Activated CD8-positive, alpha-beta memory T cell treated with anti-CD3 and anti-CD28 coated beads, Interleukin-2, amount 50 U/mL, for 48 hours (primary cell): Measurements from ENCODE around the gene ADGRG1.
"Not testable (repeated sequence)": the region's sequence is repeated elsewhere in the genome, so short reads cannot be mapped to it uniquely, and the experiment has no call there.

Experiments used
- DNase-seq: peaks from one replicate; pipeline ENCODE4 v3.0.0-alpha.2; 2020

ADGRG1 gene

DNA sequence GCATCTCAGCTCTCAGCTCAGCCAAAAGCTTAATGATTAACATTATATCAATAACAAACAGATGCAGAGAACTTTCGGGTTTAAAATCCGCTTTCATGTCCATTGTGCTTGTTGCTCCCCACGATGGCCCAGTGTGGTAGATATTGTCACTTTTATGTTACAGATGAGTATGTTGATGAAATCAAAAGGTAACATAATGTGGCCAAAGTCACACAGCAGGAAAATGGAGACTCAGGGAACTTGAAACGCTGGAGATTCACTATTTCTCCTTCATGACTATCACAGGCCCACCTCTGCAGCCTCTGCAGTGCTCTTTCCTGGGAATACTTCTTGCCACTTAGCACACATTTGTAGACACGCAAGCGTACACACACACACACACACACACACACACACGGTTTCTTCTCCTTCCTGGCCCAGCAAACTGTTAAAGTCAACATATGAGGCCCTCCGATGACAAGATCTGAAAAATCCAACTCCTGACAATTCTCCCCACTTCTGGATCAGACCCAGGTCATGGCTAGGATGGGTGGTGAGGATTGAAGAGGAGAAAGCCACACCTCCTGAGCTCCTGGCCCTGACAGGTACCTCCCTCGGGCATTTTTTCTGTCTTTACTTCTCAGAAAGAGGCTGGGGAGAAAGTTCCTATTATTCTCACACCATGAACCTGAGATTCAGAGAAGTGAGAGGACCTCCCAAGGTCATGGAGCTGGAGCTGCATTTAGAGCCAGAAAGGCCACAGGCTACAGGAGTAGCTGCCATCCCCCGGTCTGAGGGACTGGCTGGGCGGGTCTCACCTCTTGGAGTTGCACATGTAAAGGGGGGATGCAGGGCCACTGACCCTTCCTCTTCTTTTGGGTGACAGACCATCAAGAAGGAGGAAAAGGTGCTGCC is 75.8 kb downstream of the ADGRG1 start:
- no peak for DNase-seq

GRCh38 chr16:57704905-57705852 is 76.7 kb downstream of the ADGRG1 start:
- no peak for DNase-seq

DNA sequence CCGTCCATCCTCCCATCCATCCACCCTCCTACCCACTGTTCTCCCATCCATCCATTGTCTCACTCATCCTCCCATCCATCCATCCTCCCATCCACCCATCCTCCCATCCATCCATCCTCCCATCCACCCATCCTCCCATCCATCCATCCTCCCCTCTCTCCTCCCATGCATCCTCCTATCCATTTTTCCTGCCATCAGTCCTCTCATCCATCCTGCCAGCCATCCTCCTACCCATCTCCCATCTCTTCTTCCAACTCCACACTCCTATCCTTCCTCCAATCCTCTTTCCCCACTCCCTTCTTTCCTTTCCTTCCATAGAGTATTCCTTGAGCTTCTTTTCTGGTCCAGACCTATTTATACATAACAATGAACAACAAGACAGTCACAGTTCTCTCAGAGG is 78.3 kb downstream of the ADGRG1 start:
- DNase-seq = no peak

- DNase-seq = no peak
Measured at GRCh38 chr16:57707331-57707730, 78.9 kb downstream of the ADGRG1 start.

- DNase-seq = no peak
Measured at GRCh38 chr16:57708168-57708567, 79.7 kb downstream of the ADGRG1 start.

DNA sequence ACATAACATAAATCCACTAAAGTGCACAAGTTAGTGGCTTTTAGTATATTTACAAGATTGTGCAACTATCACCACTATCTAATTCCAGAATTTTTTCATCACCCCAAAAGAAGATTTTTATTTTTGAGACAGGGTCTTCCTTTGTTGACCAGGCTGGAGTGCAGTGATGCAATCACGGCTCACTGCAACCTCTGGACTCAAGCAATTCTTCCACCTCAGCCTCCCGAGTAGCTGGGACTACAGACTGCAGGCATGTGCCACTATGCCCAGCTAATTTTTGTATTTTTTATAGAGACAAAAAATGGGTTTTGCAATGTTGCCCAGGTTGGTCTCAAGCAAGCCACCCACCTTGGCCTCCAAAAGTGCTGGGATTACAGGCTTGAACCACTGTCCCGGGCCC is 81.2 kb downstream of the ADGRG1 start:
- no peak for DNase-seq

- no peak for DNase-seq
Measured at GRCh38 chr16:57711346-57711745, 82.9 kb downstream of the ADGRG1 start.

- no peak for DNase-seq
Measured at GRCh38 chr16:57711993-57712392, 83.6 kb downstream of the ADGRG1 start.

GRCh38 chr16:57712569-57712968 is 84.1 kb downstream of the ADGRG1 start:
- DNase-seq = not testable (repeated sequence)

GRCh38 chr16:57713596-57713995 is 85.2 kb downstream of the ADGRG1 start:
- no peak for DNase-seq

DNA sequence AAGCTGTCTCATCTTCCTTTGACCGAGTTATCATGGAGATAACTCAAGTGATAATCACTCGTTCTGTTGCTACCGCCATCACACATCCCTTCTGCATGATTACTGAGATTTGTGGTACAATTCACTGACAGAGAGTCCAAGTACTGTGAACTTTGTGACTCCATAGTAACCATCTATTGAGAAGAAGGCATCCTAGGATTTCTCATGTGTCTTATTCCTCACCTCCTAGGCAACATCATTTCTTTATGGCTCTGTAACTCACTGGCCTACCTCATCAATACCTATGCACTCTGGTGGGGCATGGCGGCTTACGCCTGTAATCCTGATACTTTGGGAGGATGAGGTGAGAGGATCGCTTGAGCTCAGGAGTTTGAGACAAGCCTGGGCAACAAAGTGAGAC is 85.6 kb downstream of the ADGRG1 start:
- no peak for DNase-seq
